ENCODE measurements around the gene PRKAG2.
"Not testable (repeated sequence)": the region's sequence is repeated elsewhere in the genome, so short reads cannot be mapped to it uniquely, and the experiment has no call there.

PRKAG2 gene

GRCh38 chr7:151599401-151600227 is 277.3 kb downstream of the PRKAG2 start:
- DNase-seq, result no peak

DNA sequence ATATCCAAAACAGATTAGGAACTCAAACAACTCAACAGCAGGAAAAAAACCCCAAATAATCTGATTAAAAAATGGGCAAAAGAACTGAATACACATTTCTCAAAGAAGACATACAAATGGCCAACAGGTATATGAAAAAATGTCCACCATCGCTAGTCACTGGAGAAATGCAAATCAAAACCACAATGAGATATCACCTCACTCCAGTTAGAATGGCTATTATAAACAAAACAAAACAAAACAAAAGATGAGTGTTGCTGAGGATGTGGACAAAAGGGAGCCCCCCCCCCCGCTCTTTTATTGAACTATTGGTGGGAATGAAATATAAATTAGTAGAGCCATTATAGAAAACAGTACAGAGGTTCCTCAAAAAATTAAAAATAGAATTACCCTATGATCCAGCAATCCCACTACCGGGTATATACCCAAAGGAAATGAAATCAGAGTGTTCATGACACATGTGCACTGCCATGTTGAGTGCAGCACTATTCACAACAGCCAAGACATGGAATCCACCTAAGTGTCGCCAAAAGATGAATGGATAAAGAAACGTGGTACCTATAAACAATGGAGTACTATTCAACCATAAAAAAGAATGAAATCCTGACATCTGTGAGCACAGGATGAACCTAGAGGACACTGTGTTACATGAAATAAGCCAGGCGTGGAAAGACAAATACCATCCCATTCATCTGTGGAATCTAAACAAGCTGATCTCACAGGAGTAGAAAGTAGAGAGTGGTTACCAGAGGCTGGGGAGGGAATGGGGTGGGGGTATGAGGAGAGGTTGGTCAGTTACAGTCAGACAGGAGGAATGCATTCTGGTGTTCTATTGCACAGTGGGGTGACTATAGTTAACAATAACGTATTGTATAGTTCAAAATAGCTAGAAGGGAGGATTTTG is 279.1 kb downstream of the PRKAG2 start:
- peak; percentile 45 for DNase-seq

GRCh38 chr7:151595702-151596350 is 281.1 kb downstream of the PRKAG2 start:
- no peak for DNase-seq

GRCh38 chr7:151592868-151593486 is 283.9 kb downstream of the PRKAG2 start:
- DNase-seq, result no peak

- no peak for DNase-seq
Observed at GRCh38 chr7:151592330-151592729, 284.6 kb downstream of the PRKAG2 start.

- no peak for DNase-seq
Observed at GRCh38 chr7:151591866-151592265, 285.0 kb downstream of the PRKAG2 start.

GRCh38 chr7:151590850-151591771 is 285.8 kb downstream of the PRKAG2 start:
- no peak for DNase-seq

- no peak for DNase-seq
Observed at GRCh38 chr7:151590071-151590849, 286.7 kb downstream of the PRKAG2 start.

DNA sequence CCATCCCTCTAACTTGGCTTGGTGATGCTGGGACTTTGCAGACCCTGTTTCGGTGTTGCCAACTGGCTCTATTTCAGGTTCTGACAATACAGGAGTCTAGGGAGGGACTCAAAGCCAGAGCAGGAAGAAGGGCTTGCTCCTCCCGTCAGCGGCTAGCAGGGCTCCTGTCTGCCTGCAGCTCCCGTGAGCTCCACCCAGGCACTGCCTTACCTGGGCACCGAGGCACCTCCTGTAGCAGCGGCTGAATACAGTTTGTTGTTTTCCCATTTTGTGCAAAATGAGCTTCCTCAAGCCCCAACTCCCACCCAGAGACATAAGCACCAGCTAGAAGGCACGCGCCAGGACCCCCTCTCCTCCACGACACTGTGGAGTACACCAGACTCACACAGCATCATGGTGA is 287.9 kb downstream of the PRKAG2 start:
- no peak for DNase-seq

DNA sequence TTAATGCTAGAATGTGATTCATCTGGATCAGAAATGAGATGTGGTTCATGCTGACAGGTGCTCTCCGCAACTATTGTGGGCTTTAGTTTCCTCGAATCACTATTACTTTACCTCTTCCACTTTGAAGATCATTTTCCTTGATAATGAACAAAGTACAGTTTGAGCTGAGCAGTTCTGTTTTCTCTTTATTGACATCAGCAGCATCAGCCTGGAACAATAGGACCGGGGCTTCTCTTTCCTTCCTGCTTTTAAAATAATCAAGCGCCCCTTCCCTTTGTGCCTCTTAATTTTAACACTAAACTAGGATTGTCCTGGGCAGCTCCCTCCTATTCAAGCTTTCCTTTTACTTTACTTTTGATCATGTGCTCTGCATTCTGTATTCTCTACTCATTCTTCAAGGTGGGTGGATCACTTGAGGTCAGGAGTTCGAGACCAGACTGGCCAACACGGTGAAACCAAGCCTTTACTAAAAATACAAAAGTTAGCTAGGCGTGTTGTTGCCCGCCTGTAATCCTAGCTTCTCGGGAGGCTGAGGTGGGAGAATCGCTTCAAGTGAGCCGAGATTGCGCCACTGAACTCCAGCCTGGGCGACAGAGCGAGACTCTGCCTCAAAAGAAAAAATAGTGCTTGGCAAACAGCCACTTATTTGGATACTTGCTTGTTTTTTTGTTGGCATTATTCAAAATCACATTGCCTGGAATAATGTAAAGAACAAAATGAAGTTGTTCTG is 290.2 kb downstream of the PRKAG2 start:
- DNase-seq, result no peak

GRCh38 chr7:151585744-151586393 is 291.0 kb downstream of the PRKAG2 start:
- no peak for DNase-seq

DNA sequence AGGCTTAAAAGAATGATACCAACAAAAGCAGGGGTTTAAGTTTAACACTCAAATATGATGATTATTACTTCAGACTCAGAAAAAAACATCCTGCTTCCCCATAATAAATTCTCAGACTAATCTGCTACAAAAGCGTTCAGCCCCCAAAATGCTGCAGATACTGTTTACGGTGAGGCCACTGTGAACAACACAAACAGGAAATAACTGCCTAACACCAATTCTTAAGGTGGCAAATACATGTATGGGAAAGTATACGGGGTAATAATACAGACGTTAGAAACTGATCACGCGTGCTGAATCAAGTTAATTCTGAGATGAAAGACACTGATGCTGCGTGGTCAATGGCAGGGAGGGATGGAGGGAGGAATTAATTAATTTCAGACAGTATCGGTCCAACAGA is 295.2 kb downstream of the PRKAG2 start:
- no peak for DNase-seq

DNA sequence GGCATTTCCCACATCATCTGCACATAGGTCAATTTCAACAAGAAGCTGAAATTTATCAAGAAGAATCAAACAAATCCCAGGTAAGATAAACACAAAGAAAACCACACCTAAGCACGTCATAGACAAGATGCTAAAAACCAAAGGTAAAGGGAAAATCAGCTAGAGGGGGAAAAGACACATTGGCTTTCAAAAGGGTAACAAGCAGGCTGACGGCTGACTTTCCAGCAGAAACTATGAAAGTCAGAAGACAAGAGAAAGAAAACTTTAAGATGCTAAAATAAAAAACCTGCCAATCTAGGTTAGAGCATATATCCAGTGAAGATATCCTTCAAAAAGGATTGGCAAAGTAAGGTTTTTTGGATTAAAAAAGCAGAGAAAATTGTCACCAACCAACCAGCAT is 297.3 kb downstream of the PRKAG2 start:
- no peak for DNase-seq

DNA sequence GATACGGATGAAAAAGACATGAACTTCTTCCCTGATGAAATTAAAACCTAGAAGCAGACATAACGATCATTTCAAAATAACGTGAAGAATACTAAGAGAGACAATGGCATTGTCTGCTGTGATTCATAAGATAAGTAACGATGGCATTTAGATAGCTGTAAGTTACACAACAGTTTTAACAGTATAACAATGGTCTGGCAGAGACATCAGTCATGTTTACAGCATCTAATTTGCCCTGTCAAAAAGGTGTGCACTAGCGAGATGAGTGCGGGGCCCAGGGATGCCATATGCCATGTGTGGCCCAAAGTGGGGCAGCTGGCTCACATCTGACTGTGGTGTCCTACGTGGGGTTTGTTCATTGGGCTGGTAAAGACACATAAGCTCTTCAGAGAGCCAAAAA is 301.5 kb downstream of the PRKAG2 start:
- DNase-seq, result no peak

GRCh38 chr7:151573046-151573445 is 303.9 kb downstream of the PRKAG2 start:
- not testable (repeated sequence) for DNase-seq

DNA sequence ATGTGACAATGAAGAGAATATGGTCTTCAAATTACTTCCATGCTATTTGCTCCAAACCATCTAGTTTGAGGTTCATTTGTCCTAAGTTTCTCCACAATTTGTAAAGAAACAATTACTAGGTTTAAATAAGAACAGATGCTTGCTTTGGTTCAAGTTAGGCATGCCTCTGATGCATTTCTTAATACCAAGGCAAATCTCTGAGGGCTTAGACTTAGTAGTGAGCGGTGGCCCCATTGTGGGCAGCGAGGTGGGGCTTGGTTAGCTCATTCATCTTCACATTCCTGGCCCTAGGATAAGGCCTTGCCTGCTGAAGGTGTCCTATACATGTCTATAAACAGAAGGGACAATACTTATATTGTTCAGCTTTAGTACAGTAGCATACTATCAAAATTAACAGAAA is 304.8 kb downstream of the PRKAG2 start:
- DNase-seq, result no peak

DNA sequence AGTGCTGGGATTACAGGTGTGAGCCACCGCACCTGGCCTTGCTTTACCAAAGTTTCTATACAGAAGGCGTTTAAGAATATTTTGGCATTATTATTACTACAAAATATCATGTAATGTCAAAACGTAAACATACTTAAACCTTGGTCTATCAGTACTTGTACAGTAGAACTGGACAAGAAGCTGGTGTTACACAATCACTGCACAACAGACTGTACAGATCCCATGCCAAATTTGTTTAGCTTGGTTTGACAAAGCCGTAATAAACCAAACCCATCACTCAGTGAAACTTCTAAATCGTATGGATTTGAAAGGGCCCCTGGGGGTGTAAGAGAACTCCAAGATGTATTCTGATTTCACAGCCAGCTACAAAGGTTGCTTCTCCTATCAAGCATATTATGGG is 305.4 kb downstream of the PRKAG2 start:
- no peak for DNase-seq

DNA sequence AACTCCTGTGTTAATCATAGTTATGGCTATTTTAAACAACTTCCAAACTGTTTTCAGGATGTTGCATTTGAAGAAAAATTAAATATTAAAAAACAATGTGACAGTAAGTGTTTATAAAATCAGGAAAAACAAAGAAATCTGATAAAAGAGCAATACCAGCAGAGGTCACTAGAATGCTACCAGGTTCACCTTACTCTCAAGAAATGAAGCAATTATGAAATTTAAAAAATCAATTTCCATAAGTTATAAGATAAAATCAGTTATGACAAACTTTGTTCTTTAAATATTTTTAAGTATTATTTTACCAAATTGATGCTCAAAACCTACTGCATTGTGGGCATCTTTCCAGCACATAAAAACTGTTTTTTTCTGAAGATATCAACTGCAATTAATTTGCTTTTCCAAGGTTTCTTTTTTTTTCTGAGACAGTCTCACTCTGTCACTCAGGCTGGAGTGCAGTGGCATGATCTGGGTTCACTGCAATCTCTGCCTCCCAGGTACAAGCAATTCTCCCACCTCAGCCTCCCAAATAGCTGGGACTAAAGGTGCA is 306.5 kb downstream of the PRKAG2 start:
- no peak for DNase-seq
